ENCODE data around the gene BBX. TPM values are rescaled to one million over a fixed set of nuclear protein-coding genes. Genes with fewer than 3 reads are reported as not detected.

Gene BBX
- total RNA-seq, 1 donor from 2014 or later = 54.1 TPM

DNA sequence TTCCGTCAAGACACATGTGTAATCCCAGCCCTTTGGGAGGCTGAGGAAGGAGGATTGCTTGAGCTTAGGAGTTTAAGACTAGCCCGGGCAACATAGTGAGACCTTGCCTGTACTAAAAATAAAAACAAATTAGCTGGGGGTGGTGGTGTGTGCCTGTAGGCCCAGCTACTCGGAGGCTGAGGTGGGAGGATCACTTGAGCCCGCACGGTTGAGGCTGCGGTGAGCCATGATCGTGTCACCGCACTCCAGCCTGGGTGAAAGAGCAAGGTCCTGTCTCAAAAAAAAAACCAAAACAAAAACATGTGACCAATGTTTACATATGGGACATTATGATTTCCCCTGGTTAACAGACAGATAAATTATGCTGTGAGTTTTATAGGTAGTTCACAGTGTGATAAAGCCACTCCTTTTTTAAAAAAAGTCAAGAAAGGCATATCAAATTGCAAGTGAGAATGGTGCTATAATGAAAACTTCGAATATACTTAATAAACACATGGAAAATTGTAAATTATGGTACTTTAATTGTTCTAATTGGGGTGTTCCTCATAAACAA is 9.2 kb downstream of the BBX start:
- Mint-ChIP-seq H3K4me1 (ENCODE audit: low read depth) (no peaks in the 10 kb centered on the region), H3K27ac (no peak overlapping the region), H3K27me3 (no peaks in the 10 kb centered on the region), H3K9me3 (ENCODE audit: low read depth) (no peaks in the 10 kb centered on the region), H3K4me3 (ENCODE audit: low read depth) (no peak overlapping the region), H3K36me3 (ENCODE audit: insufficient read depth) (peaks cover 3% of the 10 kb centered on the region)
- TF ChIP-seq, protein P1, sequence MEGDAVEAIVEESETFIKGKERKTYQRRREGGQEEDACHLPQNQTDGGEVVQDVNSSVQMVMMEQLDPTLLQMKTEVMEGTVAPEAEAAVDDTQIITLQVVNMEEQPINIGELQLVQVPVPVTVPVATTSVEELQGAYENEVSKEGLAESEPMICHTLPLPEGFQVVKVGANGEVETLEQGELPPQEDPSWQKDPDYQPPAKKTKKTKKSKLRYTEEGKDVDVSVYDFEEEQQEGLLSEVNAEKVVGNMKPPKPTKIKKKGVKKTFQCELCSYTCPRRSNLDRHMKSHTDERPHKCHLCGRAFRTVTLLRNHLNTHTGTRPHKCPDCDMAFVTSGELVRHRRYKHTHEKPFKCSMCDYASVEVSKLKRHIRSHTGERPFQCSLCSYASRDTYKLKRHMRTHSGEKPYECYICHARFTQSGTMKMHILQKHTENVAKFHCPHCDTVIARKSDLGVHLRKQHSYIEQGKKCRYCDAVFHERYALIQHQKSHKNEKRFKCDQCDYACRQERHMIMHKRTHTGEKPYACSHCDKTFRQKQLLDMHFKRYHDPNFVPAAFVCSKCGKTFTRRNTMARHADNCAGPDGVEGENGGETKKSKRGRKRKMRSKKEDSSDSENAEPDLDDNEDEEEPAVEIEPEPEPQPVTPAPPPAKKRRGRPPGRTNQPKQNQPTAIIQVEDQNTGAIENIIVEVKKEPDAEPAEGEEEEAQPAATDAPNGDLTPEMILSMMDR (IDR thresholded peaks at IDR 0.05; ENCODE audit: unreplicated experiment) = no peak
- DNase-seq (ENCODE audit: low spot score, unreplicated experiment) = no peak

DNA sequence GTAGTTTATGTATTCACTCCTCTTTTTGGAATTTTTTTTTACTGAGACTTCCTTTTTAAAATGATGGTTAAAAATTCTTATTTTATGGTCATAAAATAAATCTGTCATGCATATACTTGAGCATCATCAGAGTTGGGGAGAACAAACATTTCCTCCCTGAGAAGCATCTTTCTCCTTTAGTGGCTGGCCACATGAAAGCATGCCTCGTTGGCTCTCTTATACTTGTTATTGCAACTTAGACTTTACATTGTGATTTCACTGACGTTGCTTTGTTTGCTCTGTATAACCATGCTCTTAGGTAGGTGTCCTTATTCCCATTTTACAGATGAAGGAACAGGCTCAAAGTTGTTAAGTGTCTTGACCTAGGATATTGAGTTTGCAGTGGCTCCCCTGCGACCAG is 18.1 kb downstream of the BBX start:
- no peak for DNase-seq (ENCODE audit: low spot score, unreplicated experiment)
- no peaks in the 10 kb centered on the region for H3K9me3 Mint-ChIP-seq (ENCODE audit: low read depth)
- H3K4me1 Mint-ChIP-seq (ENCODE audit: low read depth) = no peaks in the 10 kb centered on the region
- peaks cover 2% of the 10 kb centered on the region for H3K36me3 Mint-ChIP-seq (ENCODE audit: insufficient read depth)
- H3K27ac Mint-ChIP-seq = no peak overlapping the region
- no peak overlapping the region for H3K4me3 Mint-ChIP-seq (ENCODE audit: low read depth)
- no peaks in the 10 kb centered on the region for H3K27me3 Mint-ChIP-seq
- TF ChIP-seq, protein P1 (IDR thresholded peaks at IDR 0.05; ENCODE audit: unreplicated experiment) = no peak

DNA sequence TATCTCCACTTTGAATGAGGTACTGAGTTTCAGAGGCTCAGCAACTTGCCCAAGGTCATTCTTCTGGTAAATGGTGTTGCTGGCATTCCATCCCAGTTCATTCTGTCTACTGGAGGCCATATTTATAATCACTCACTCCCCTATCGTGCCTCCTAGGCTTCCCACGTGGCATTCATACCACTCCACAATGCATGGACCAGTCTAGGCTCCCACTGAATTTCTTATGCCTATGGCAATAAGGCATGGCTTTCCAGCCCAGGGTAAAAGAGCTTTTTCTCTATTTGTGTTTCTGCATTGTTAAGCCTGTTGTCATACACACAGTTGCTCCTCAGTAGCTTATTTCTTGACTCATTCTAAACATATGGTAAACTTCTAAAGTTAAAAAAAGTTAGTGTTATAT is 19.9 kb downstream of the BBX start:
- TF ChIP-seq, protein P1 (IDR thresholded peaks at IDR 0.05; ENCODE audit: unreplicated experiment) = no peak
- no peak overlapping the region for H3K4me3 Mint-ChIP-seq (ENCODE audit: low read depth)
- no peaks in the 10 kb centered on the region for H3K27me3 Mint-ChIP-seq
- H3K4me1 Mint-ChIP-seq (ENCODE audit: low read depth) = no peaks in the 10 kb centered on the region
- H3K27ac Mint-ChIP-seq = no peak overlapping the region
- H3K36me3 Mint-ChIP-seq (ENCODE audit: insufficient read depth) = peaks cover 2% of the 10 kb centered on the region
- H3K9me3 Mint-ChIP-seq (ENCODE audit: low read depth) = no peaks in the 10 kb centered on the region
- DNase-seq (ENCODE audit: low spot score, unreplicated experiment) = no peak

DNA sequence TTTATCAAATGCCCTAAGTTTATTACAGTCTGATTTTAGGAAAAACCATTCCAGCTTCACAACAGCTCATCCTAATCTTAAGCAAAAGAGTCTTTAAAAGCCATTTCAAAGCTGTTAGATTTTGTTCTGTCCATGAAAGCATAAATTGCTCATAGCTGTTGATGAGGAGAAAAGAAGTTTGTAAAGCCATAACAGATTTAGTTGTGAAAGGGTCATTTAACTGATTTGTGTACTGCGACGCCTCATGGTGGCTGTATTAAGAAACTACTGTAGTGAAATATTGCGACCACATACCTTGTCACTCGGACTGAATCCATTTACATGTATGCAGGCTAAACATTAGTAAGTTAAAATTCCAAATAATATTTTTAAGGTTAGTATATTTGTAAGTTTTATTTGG is 20.9 kb downstream of the BBX start:
- Mint-ChIP-seq H3K27ac (no peak overlapping the region), H3K4me3 (ENCODE audit: low read depth) (no peak overlapping the region), H3K36me3 (ENCODE audit: insufficient read depth) (peaks cover 2% of the 10 kb centered on the region), H3K9me3 (ENCODE audit: low read depth) (no peaks in the 10 kb centered on the region), H3K4me1 (ENCODE audit: low read depth) (no peaks in the 10 kb centered on the region), H3K27me3 (no peaks in the 10 kb centered on the region)
- DNase-seq (ENCODE audit: low spot score, unreplicated experiment) = no peak
- TF ChIP-seq, protein P1 (IDR thresholded peaks at IDR 0.05; ENCODE audit: unreplicated experiment) = peak; percentile 32

DNA sequence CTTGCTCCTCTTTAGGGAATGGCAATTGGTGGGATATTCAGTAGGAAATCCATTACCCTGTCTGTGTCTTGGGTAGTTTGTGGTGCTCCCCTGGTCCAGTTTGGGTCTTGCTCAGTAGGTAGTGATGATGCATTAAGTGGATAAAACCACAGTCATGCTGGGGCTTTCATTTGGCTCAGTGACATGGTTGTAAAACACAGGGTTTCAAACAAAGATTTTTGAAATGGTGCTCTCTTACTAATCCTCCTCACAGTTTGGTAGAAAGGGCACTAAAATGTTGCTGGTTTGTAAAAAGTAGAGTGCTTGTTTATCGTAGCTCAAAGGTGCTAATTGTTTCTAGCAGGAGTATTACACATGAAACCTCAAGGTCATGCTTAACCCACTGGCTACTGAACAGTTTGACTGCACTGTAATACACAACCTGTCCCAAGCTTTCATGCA is 22.9 kb downstream of the BBX start:
- H3K9me3 Mint-ChIP-seq (ENCODE audit: low read depth) = no peaks in the 10 kb centered on the region
- no peaks in the 10 kb centered on the region for H3K4me1 Mint-ChIP-seq (ENCODE audit: low read depth)
- H3K27ac Mint-ChIP-seq = no peak overlapping the region
- peaks cover 4% of the 10 kb centered on the region for H3K36me3 Mint-ChIP-seq (ENCODE audit: insufficient read depth)
- H3K4me3 Mint-ChIP-seq (ENCODE audit: low read depth) = no peak overlapping the region
- H3K27me3 Mint-ChIP-seq = no peaks in the 10 kb centered on the region
- no peak for DNase-seq (ENCODE audit: low spot score, unreplicated experiment)
- TF ChIP-seq, protein P1 (IDR thresholded peaks at IDR 0.05; ENCODE audit: unreplicated experiment) = no peak
